Stimulated activated CD4-positive, alpha-beta T cell treated with anti-CD3 and anti-CD28 coated beads, Interleukin-4, amount 100 ng/mL, for 1 hour (primary cell): Measurements from ENCODE around the gene PPIP5K2.
A peak's percentile ranks its signal among the peaks of the same experiment; 100 is the strongest.
"Not testable (repeated sequence)": the region's sequence is repeated elsewhere in the genome, so short reads cannot be mapped to it uniquely, and the experiment has no call there.

Experiments used
- DNase-seq: peaks from one replicate; pipeline ENCODE4 v3.0.0-alpha.2; 2020

PPIP5K2 gene

DNA sequence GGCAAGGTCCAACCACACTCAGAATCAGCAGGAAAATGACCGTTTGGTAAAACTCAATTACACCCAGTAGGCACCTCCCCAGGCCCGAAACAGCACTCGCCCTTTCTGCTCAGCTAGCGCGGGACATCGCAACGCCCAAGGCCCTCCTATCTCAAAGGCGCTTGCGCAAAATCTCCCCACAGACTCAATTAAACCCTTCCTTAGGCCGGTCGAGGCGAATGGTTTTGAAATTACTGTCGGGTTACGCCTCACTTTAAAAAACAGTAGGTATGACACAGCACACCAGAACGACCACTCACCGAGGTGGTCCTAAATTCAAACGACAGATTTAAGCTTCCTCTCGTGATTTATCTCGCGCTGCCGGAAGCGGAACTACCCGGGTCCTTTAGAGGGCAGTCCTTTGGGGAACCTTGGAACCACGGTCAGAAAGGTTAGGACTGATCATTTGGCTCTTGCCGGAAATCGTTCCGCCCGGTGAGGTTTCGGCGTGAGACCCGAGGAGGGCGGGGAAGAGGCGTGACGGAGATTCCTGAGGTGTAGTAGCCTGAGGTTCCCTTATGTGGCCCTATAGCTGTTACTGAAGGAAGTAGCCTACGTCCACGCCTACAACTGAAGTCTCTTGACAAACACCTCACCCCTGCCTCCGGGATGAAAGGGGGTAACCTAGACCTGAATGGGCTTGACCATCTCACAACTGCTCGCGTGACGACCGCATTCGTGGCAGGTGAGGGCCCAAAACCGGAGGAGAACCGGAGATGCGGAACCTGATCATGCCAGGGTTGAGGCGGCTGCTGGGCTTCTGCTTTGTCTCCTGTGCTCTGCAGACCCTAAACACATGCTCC lies at the start of gene PPIP5K2, which contains the start of gene GIN1:
PPIP5K2 (plus strand) TSS at position 537 of the 842 bp plus-strand sequence. CDS start 9,289 bp downstream, outside the sequence.
GIN1 (minus strand) TSS at position 374 of the 842 bp plus-strand sequence. CDS start 11,431 bp downstream, outside the sequence.
- peak; percentile 94 for DNase-seq

- not testable (repeated sequence) for DNase-seq
These were observed 46.6 kb upstream of the PPIP5K2 start for GRCh38 chr5:103073500-103073899.

DNA sequence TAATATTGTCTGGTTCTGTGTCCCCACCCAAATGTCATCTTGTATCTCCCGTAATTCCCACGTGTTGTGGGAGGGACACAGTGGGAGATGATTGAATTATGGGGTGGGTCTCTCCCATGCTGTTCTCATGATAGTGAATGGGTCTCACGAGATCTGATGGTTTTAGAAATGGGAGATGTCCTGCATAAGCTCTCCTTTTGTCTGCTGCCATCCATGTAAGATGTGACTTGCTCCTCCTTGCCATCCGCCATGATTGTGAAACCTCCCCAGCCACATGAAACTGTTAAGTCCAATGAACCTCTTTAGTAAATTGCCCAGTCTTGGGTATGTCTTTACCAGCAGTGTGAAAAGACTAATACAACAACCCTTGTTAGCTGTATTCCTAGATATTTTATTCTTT lies 44.7 kb upstream of the PPIP5K2 start:
- no peak for DNase-seq

DNA sequence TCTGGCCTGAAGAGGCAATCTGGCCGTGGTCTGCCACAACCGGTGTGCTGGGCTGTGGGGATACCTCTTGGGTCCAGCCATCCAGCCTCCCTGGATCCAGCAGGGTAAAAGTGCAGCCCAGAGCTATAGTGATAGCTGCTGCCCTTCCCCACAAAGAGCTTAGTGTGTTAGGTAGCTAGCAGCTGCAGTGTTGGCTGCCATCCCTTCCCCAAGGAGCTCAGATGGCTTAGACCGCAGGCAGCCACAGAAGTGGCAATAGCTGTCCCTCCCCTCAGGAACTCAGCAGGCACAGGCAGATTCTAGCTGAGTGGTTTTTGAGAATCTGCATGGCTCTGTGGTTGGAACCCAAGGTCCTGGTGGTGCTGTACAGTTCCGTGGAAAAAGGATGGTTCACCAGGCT lies 40.3 kb upstream of the PPIP5K2 start:
- no peak for DNase-seq

DNA sequence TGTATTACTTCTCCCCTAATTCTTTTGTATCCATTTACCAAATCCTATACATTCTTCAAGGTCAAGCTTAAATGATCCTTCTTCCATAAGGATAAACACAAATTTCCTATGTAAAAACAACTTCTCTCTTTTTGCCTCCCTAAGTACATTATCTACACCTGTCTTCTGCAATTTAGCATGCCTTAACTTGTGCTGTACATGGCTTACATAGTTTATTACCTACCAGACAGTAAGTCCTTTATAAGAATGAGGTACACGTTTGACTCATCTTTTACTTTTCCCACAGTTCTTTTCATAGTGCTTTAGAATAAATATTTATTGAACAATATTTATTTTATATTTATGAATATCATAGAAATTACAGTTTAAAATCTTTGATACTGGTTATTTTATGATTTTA lies 33.6 kb upstream of the PPIP5K2 start:
- no peak for DNase-seq

DNA sequence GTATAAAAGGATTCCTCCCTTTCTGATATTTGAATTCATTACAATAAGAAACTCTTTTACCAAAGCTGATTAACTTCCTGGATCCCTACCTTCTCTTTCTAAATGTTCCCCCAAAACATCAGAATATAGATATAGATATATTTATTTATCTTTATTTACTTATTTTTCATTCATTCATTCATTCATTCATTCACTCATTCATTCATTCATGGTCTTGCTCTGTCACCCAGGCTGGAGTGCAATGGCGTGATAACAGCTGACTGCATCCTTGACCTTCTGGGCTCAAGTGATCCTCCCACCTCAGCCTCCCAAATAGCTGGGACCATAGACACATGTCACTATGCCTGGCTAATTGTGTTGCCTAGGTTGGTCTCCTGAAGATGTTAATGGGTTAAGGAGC lies 30.8 kb upstream of the PPIP5K2 start:
- no peak for DNase-seq

DNA sequence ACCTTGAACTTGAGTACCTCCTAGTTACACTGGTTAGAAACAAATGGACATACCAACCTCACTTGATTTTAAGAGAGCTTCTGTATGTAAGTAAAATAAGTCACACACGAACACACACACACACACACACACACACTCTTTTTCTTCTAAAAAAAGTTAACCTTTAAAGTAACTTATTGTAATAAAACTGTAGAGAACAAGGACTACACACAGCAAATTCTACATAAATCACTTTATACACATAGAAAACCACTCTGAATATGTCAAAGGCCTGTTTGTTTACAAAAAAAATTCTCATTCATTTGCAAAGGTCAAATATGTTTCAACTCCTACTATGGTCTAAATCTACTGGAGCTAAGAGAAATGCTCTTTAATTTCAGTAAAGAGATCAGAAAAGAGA lies 29.3 kb upstream of the PPIP5K2 start:
- DNase-seq: no peak

DNA sequence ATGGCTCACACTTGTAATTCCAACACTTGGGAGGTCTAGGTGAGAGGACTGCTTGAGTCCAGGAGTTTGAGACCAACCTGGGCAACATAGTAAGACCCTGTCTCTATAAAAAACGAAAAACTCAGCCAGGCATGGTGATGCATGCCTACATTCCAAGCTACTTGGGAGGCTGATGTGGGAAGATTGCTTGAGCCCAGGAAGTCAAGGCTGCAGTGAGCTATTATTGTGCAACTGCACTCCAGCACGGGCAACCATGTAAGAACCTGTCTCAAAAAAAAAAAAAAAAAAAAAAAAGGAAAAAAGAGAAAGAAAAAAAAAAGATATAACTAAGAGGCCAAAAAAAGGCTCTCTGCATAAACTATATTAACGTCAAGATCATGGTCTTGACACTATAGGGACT lies 27.4 kb upstream of the PPIP5K2 start:
- no peak for DNase-seq

GRCh38 chr5:103093727-103094126 lies 26.4 kb upstream of the PPIP5K2 start:
- DNase-seq: no peak

GRCh38 chr5:103094737-103095136 lies 25.4 kb upstream of the PPIP5K2 start:
- DNase-seq: no peak

GRCh38 chr5:103098993-103099392 lies 21.1 kb upstream of the PPIP5K2 start:
- DNase-seq: no peak

DNA sequence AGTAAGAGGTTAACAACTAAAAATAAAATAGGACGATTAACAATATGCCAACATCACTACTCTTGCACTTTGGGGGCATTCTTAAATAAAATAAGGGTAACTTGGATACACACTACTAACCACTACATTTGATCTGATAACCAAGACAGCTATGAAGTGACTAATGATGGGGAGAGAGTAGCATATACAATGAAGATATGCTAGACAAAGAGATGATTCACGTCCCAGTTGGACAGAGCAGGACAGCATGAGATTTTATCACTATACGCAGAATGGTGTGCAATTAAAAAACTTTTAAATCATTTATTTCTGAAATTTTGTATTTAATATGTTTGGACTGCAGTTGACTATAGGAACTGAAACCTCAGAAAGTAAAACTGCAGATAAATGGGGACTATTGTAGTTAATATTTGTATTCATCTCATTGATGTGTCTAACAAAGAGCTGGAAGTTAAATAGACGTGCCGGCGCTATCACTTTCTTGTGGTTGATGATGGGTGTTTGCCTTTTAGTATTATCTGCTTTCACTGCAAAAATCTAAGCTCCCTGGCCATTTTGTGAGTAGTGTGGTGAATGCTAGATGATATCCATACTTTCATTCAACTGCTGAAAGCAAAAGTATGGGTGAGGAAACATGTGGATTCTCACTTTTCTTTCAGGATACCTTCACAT lies 18.9 kb upstream of the PPIP5K2 start:
- no peak for DNase-seq

GRCh38 chr5:103102234-103102633 lies 17.9 kb upstream of the PPIP5K2 start:
- no peak for DNase-seq

- DNase-seq: no peak
These were observed 12.0 kb upstream of the PPIP5K2 start for GRCh38 chr5:103108086-103108485.

- DNase-seq: no peak
These were observed 10.8 kb upstream of the PPIP5K2 start for GRCh38 chr5:103109277-103109676.

- DNase-seq: no peak
These were observed 9.7 kb upstream of the PPIP5K2 start for GRCh38 chr5:103110403-103110802.

DNA sequence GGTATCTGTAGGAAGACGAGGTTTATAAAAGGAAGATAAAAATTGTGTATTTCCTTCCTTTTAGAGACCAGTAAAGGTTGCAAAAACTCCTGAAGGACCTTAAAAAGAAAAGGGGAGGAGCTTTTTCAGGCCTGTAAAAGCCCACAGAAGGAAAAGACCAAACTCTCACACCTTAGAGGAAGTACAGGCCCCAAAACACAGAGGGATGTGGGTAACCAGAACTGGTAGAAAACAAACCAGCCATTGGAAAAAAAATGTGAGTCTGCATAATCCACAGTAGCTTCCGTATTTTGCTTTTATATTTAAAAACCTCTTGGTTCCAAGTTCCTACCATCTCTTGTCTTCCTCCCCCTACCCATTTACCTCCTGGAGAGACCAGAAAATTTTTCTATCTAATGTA lies 8.6 kb upstream of the PPIP5K2 start:
- no peak for DNase-seq

GRCh38 chr5:103112910-103113309 lies 7.2 kb upstream of the PPIP5K2 start:
- DNase-seq: no peak

GRCh38 chr5:103114440-103114839 lies 5.7 kb upstream of the PPIP5K2 start:
- DNase-seq: no peak

DNA sequence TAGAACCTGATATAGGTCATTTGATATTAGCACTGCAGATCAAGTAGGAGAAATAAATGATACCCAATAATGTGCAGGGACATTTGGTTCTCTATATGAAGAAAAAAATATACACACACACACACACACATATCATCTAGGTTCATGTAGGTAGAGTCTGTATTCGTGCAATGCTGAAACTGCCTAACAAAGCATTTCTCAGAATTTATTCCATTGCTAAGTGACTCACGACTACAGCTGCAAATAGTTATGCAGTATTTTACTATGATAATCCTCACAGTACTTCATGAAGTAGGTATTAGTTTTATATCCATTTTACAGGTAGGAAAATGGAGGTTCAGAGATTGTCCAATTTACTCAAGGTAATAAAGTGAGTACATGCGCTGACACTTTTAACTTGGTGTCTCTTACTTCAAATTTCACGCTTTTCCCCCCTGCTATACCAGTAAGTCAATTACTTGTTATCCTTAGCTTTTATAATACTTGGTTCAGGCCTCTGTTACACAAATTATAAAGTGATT lies 2.6 kb upstream of the PPIP5K2 start:
- DNase-seq: no peak

DNA sequence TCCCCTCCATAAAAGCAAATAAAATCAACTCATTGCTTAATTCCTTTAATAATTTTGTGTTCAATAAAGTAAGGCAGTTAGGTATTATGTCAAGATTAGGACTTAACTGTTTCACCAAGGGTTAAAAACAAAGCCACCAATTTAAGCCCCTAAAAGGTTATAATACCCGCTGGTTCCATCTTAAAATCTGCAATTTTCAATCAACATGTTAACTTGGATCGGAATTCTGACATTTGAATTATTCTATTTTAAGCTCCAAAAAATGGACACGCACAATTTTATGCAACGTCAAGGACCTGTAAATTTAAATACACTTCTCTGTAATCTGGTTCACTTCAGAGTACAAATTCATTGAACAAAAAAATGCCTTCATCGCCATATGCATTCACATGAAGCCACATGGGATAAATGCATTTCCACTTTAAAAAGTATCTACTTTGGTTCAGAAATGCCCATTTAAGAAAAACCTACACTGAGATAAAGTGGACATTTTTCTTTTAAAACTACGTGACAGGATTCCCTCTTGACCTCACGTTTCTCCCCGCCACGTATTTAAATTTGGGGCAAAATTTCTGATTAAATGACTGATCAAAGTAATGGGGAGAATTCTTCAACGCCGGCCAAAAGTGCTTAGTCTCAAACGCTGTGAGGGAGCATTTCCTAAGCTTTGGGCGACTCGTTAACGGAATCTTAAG lies 884 bp upstream of the PPIP5K2 start:
- no peak for DNase-seq

- no peak for DNase-seq
These were observed 603 bp downstream of the PPIP5K2 start for GRCh38 chr5:103120607-103121200.

- no peak for DNase-seq
These were observed 2.1 kb downstream of the PPIP5K2 start for GRCh38 chr5:103122242-103122641.
